ENCODE measurements around the gene ARHGAP1. TPM values are rescaled to one million over a fixed set of nuclear protein-coding genes. Genes with fewer than 3 reads are reported as not detected.

Gene ARHGAP1
- total RNA-seq, 3 donors from 2014 or later (not counting 1 experiment from before 2014, with no cell fraction given), result 89.8 to 111 (median 102) TPM

DNA sequence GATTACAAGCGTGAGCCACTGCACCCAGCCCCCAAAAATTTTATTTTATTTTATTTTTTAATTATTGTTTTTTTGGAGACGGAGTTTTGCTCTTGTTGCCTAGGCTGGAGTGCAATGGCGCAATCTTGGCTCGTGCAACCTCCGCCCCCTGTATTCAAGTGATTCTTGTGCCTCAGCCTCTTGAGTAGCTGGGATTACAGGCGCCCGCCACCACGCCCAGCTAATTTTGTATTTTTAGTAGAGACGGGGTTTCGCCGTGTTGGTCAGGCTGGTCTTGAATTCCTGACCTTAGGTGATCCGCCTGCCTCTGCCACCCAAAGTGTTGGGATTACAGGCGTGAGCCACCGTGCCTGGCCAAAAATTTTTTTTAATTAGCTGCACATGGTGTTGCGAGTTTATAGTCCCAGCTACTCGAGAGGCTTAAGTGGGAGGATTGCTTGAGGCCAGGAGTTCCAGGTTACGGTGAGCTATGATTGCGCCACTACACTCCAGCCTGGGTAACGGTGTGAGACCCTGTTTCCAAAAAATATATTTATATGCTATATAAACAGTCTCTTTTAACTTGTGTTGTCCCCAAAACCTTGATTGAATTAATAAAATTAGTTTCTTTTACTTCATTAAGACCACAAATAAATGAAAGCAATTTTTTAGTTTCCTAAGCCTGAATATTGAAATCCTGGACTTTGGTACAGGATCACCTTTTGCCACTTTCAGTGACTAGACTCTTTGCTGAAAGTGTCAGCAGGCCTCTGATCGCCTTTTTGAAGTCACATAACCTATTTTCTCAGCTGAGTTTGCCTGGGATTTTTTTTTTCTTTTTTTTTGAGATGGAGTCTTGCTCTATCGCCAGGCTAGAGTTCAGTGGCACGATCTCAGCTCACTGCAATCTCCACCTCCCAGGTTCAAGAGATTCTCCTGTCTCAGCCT, 66.9 kb downstream of the ARHGAP1 start:
- Histone ChIP-seq H3K27ac (ENCODE audit: low read length) (no peak overlapping the region), H3K4me1 (ENCODE audit: control insufficient read depth, insufficient read depth, low read length) (peaks cover 2% of the 10 kb centered on the region), H3K27me3 (ENCODE audit: control insufficient read depth, insufficient read depth, low read length) (no peaks in the 10 kb centered on the region), H3K9me3 (ENCODE audit: control insufficient read depth, insufficient read depth, low read length) (no peaks in the 10 kb centered on the region), H3K4me3 (ENCODE audit: low read length) (no peak overlapping the region), H3K36me3 (ENCODE audit: control insufficient read depth, insufficient read depth, low read length) (peaks cover 30% of the 10 kb centered on the region)
- DNase-seq (no peak), ATAC-seq (no peak)
- Mint-ChIP-seq H3K27ac (no peak overlapping the region), H3K36me3 (peaks cover 7% of the 10 kb centered on the region), H3K9me3 (no peaks in the 10 kb centered on the region), H3K4me3 (no peak overlapping the region), H3K4me1 (peaks cover 19 to 30% of the 10 kb centered on the region in 2 donors), H3K27me3 (ENCODE audit: low read depth in 2 of 2) (no peaks in the 10 kb centered on the region)
- 97% methylated on average over 18 of the region's 22 CpGs for WGBS (ENCODE audit: insufficient coverage)
- intact Hi-C loops (cut with micrococcal nuclease), result no loop called here
- TF ChIP-seq, protein P1, sequence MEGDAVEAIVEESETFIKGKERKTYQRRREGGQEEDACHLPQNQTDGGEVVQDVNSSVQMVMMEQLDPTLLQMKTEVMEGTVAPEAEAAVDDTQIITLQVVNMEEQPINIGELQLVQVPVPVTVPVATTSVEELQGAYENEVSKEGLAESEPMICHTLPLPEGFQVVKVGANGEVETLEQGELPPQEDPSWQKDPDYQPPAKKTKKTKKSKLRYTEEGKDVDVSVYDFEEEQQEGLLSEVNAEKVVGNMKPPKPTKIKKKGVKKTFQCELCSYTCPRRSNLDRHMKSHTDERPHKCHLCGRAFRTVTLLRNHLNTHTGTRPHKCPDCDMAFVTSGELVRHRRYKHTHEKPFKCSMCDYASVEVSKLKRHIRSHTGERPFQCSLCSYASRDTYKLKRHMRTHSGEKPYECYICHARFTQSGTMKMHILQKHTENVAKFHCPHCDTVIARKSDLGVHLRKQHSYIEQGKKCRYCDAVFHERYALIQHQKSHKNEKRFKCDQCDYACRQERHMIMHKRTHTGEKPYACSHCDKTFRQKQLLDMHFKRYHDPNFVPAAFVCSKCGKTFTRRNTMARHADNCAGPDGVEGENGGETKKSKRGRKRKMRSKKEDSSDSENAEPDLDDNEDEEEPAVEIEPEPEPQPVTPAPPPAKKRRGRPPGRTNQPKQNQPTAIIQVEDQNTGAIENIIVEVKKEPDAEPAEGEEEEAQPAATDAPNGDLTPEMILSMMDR (IDR thresholded peaks at IDR 0.05), result no peak

DNA sequence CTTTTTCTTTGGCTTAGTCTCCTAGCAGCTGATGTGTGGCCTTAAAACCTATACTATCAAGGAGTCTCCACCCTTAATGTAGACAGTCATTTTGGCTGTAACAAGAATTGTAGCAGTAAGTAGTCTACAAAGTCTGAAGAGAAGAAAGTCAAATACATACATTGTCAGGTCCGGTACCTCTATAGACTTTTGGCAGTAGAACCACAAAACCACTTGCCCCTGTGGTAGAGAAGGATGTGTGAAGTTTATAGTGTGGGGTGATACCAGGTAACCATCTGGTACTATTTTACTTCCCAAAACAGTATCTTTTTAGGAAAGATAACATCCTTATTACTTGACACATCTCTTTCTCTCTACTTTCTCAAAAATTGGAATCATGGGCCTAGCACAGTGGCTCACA, 67.9 kb downstream of the ARHGAP1 start:
- 33% methylated on average over 1 of the region's 1 CpG for WGBS (ENCODE audit: insufficient coverage)
- Mint-ChIP-seq H3K9me3 (no peaks in the 10 kb centered on the region), H3K4me3 (no peak overlapping the region), H3K36me3 (peaks cover 7% of the 10 kb centered on the region), H3K4me1 (peaks cover 15 to 25% of the 10 kb centered on the region in 2 donors), H3K27ac (peak overlapping the region; percentile 52 to 55), H3K27me3 (ENCODE audit: low read depth in 2 of 2) (no peaks in the 10 kb centered on the region)
- peaks cover 2% of the 10 kb centered on the region for H3K4me1 ChIP-seq (ENCODE audit: control insufficient read depth, insufficient read depth, low read length)
- no peak overlapping the region for H3K27ac ChIP-seq (ENCODE audit: low read length)
- peak in 2 of 3 donors; percentile 50 to 88 for ATAC-seq
- peak in 1 of 2 donors; percentile 18 for DNase-seq
- no peaks in the 10 kb centered on the region for H3K9me3 ChIP-seq (ENCODE audit: control insufficient read depth, insufficient read depth, low read length)
- TF ChIP-seq, protein P1 (IDR thresholded peaks at IDR 0.05), result no peak
- H3K27me3 ChIP-seq (ENCODE audit: control insufficient read depth, insufficient read depth, low read length), result no peaks in the 10 kb centered on the region
- peaks cover 25% of the 10 kb centered on the region for H3K36me3 ChIP-seq (ENCODE audit: control insufficient read depth, insufficient read depth, low read length)
- intact Hi-C loops (cut with micrococcal nuclease), result no loop called here
- H3K4me3 ChIP-seq (ENCODE audit: low read length), result no peak overlapping the region

DNA sequence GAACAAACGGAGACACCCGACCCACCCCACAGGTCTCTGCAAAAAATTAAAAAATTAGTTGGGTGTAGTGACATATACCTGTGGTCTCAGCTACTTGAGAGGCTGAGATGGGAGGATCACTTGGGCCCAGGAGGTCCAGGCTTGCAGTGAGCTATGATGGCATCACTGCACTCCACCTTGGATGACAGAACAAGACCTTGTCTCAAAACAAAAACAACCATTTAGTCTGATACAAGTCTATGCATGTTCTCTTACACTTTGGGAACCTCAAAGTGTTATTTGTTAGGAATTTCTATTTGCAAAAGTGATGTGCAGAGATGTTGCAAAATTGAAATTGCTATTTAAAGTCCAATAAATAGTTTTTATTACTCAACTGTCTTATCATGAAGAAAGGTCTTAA, 68.7 kb downstream of the ARHGAP1 start:
- ATAC-seq (no peak), DNase-seq (no peak)
- Mint-ChIP-seq H3K27ac (peak overlapping the region in 1 of 2 donors; percentile 52), H3K4me1 (peaks cover 15 to 25% of the 10 kb centered on the region in 2 donors), H3K9me3 (no peaks in the 10 kb centered on the region), H3K27me3 (ENCODE audit: low read depth in 2 of 2) (no peaks in the 10 kb centered on the region), H3K36me3 (peaks cover 7% of the 10 kb centered on the region), H3K4me3 (no peak overlapping the region)
- 100% methylated on average over 2 of the region's 2 CpGs for WGBS (ENCODE audit: insufficient coverage)
- Histone ChIP-seq H3K9me3 (ENCODE audit: control insufficient read depth, insufficient read depth, low read length) (no peaks in the 10 kb centered on the region), H3K27ac (ENCODE audit: low read length) (no peak overlapping the region), H3K27me3 (ENCODE audit: control insufficient read depth, insufficient read depth, low read length) (no peaks in the 10 kb centered on the region), H3K36me3 (ENCODE audit: control insufficient read depth, insufficient read depth, low read length) (peaks cover 28% of the 10 kb centered on the region), H3K4me3 (ENCODE audit: low read length) (no peak overlapping the region), H3K4me1 (ENCODE audit: control insufficient read depth, insufficient read depth, low read length) (peaks cover 2% of the 10 kb centered on the region)
- TF ChIP-seq, protein P1 (IDR thresholded peaks at IDR 0.05), result no peak
- intact Hi-C loops (cut with micrococcal nuclease), result no loop called here

All from natural killer cell (primary cell).